Vagina (tissue), 2 donors: ENCODE data around the gene TRABD2A.

Experiments
- CTCF ChIP-seq, 3 experiments: fragments of 450-650 bp in 2 of 3; fragments of 200-600 bp in 1 of 3; sonication (generic) in 1 of 3; IDR thresholded peaks; one replicate each; pipeline ENCODE4 v1.5.1; 2017 to 2019; ENCODE audit warnings: antibody characterized with exemption in 3 of 3, mild to moderate bottlenecking in 2 of 3, moderate library complexity in 2 of 3
- POLR2A ChIP-seq, 2 donors: fragments of 450-650 bp; IDR thresholded peaks; one replicate each; pipeline ENCODE4 v1.6.1; 2017; ENCODE audit warnings: antibody characterized with exemption in 2 of 2, mild to moderate bottlenecking in 2 of 2, moderate library complexity in 2 of 2
- POLR2AphosphoS5 ChIP-seq, 2 donors: sonication (generic); formaldehyde crosslinking; IDR thresholded peaks; one replicate each; pipeline ENCODE4 v1.9.0; 2017; ENCODE audit warnings: antibody characterized with exemption in 2 of 2, mild to moderate bottlenecking in 2 of 2, low read depth in 1 of 2; ENCODE audit not compliant: insufficient read depth in 1 of 2

DNA sequence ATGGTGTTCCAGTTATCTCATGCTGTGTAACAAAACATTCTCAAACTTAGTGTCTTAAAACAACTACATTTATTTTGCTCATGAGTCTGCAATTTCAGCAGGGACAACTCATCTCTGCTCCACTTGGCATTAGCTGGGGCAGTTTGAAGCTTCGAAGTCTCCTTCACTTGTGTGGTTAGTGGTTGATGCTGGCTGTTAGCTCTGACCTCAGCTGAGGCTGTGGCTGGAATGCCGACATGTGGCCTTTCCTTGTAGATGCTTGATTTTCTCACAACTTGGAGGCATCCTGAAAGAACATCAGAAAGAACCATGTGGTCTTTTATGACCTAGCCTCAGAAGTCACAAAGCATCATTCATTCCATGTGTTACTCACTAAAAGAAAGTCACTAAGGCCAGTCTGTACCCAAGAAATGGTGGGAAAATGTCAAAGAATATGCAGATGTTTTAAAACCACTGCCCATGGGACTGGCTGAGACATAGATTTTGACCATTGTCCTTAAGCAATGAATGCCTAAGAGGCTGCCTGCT, 20.8 kb upstream of the TRABD2A start:
- TF ChIP-seq CTCF (IDR thresholded peaks at IDR 0.05): no peak
- no peak for TF ChIP-seq POLR2A (IDR thresholded peaks at IDR 0.05)
- no peak for TF ChIP-seq POLR2AphosphoS5 (IDR thresholded peaks at IDR 0.05; ENCODE audit: insufficient read depth in 1 of 2, low read depth in 1 of 2)
